ENCODE data around the gene COMMD10.

- TF ChIP-seq CTCF (IDR thresholded peaks at IDR 0.05 in 8 of 11, conservative IDR thresholded peaks at IDR 0.05 in 3 of 11) = no peak
- no peak for TF ChIP-seq POLR2A (IDR thresholded peaks at IDR 0.05)
These were observed 256.0 kb downstream of the COMMD10 start for GRCh38 chr5:116340799-116341198.
